SK-N-SH treated with all-trans-retinoic acid at 6 μM for 48 hours (cell line): ENCODE measurements around the gene GLMN.

Experiments used
- ATAC-seq: fragments of 200-7000 bp; cut with Tn5 transposase; 3 replicates; pipeline ENCODE4 v1.9.1; 2020; ENCODE audit warnings: mild to moderate bottlenecking, moderate library complexity
- ARNTL ChIP-seq: fragments of 450-650 bp; formaldehyde crosslinking; IDR thresholded peaks from 2 replicates; pipeline ENCODE4 v1.5.0; 2020; ENCODE audit warnings: low read depth, mild to moderate bottlenecking, moderate library complexity, borderline replicate concordance
- CREB5 ChIP-seq: fragments of 250-450 bp; sonication (Bioruptor Pico); IDR thresholded peaks from 2 replicates; pipeline ENCODE4 v1.5.1; 2020; ENCODE audit warnings: low read depth, mild to moderate bottlenecking, moderate library complexity
- CSRNP3 ChIP-seq: fragments of 250-450 bp; sonication (Bioruptor Pico); IDR thresholded peaks from 2 replicates; pipeline ENCODE4 v1.5.1; 2021; ENCODE audit warnings: mild to moderate bottlenecking, moderate library complexity
- ESRRG ChIP-seq: fragments of 250-450 bp; sonication (Bioruptor Pico); IDR thresholded peaks from 2 replicates; pipeline ENCODE4 v1.6.1; 2021; ENCODE audit warnings: mild to moderate bottlenecking
- GLIS3 ChIP-seq: fragments of 250-450 bp; sonication (Bioruptor Pico); IDR thresholded peaks from 2 replicates; pipeline ENCODE4 v1.5.0; 2020; ENCODE audit warnings: mild to moderate bottlenecking, moderate library complexity
- ISL1 ChIP-seq: fragments of 250-450 bp; sonication (Bioruptor Pico); IDR thresholded peaks from 2 replicates; pipeline ENCODE4 v2.1.2; 2022; ENCODE audit warnings: mild to moderate bottlenecking, moderate library complexity
- OSR1 ChIP-seq: fragments of 250-450 bp; sonication (Bioruptor Pico); IDR thresholded peaks from 2 replicates; pipeline ENCODE4 v1.8.0; 2022; ENCODE audit warnings: moderate library complexity, mild to moderate bottlenecking, inconsistent platforms
- PATZ1 ChIP-seq: fragments of 250-450 bp; sonication (Bioruptor Pico); IDR thresholded peaks from 2 replicates; pipeline ENCODE4 v1.8.0; 2020; ENCODE audit warnings: mild to moderate bottlenecking, moderate library complexity, borderline replicate concordance
- POU6F1 ChIP-seq: fragments of 250-450 bp; sonication (Bioruptor Pico); IDR thresholded peaks from 2 replicates; pipeline ENCODE4 v1.8.0; 2021; ENCODE audit warnings: low read depth, mild to moderate bottlenecking, moderate library complexity, borderline replicate concordance
- PPARA ChIP-seq: fragments of 250-450 bp; sonication (Bioruptor Pico); IDR thresholded peaks from 2 replicates; pipeline ENCODE4 v1.5.0; 2020; ENCODE audit warnings: mild to moderate bottlenecking, borderline replicate concordance
- RARB ChIP-seq: fragments of 250-450 bp; sonication (Bioruptor Pico); IDR thresholded peaks from 2 replicates; pipeline ENCODE4 v1.8.0; 2021; ENCODE audit warnings: mild to moderate bottlenecking, moderate library complexity
- SNAI2 ChIP-seq: fragments of 250-450 bp; sonication (Bioruptor Pico); IDR thresholded peaks from 2 replicates; pipeline ENCODE4 v1.5.0; 2020; ENCODE audit warnings: mild to moderate bottlenecking, moderate library complexity
- TCF4 ChIP-seq: fragments of 250-450 bp; sonication (Bioruptor Pico); IDR thresholded peaks from 2 replicates; pipeline ENCODE4 v1.8.0; 2021; ENCODE audit warnings: mild to moderate bottlenecking, moderate library complexity, borderline replicate concordance
- TOX ChIP-seq: fragments of 250-450 bp; sonication (Bioruptor Pico); IDR thresholded peaks from 2 replicates; pipeline ENCODE4 v1.8.0; 2021; ENCODE audit warnings: mild to moderate bottlenecking, moderate library complexity, borderline replicate concordance
- TSHZ2 ChIP-seq: fragments of 250-450 bp; sonication (Bioruptor Pico); IDR thresholded peaks from 2 replicates; pipeline ENCODE4 v1.5.0; 2020; ENCODE audit warnings: mild to moderate bottlenecking, moderate library complexity
- ZC3H10 ChIP-seq: fragments of 250-450 bp; sonication (Bioruptor Pico); IDR thresholded peaks from 2 replicates; pipeline ENCODE4 v1.5.1; 2021; ENCODE audit warnings: mild to moderate bottlenecking, moderate library complexity
- ZFP3 ChIP-seq: fragments of 250-450 bp; sonication (Bioruptor Pico); IDR thresholded peaks from 2 replicates; pipeline ENCODE4 v1.5.0; 2020; ENCODE audit warnings: mild to moderate bottlenecking, moderate library complexity
- ZFP30 ChIP-seq: fragments of 450-650 bp; formaldehyde crosslinking; IDR thresholded peaks from 2 replicates; pipeline ENCODE4 v1.5.0; 2022; ENCODE audit warnings: mild to moderate bottlenecking, moderate library complexity
- ZNF70 ChIP-seq: fragments of 450-650 bp; formaldehyde crosslinking; IDR thresholded peaks from 2 replicates; pipeline ENCODE4 v1.5.0; 2020; ENCODE audit warnings: mild to moderate bottlenecking, moderate library complexity
- ZNF8 ChIP-seq: fragments of 450-650 bp; formaldehyde crosslinking; IDR thresholded peaks from 2 replicates; pipeline ENCODE4 v1.5.0; 2020; ENCODE audit warnings: mild to moderate bottlenecking, moderate library complexity

Gene GLMN

GRCh38 chr1:92274939-92275338 is 23.8 kb downstream of the GLMN start:
- TF ChIP-seq ZFP3 (CRISPR knock-in tag) (no peak), CREB5 (CRISPR knock-in tag) (no peak), SNAI2 (CRISPR knock-in tag) (no peak), POU6F1 (CRISPR knock-in tag) (no peak), PPARA (no peak), ZNF8 (CRISPR knock-in tag) (no peak), OSR1 (no peak), RARB (CRISPR knock-in tag) (no peak), ZFP30 (no peak), ZC3H10 (CRISPR knock-in tag) (no peak), TSHZ2 (CRISPR knock-in tag) (no peak), ZNF70 (CRISPR knock-in tag) (no peak), TCF4 (CRISPR knock-in tag) (no peak), GLIS3 (CRISPR knock-in tag) (no peak), CSRNP3 (CRISPR knock-in tag) (no peak), ARNTL (CRISPR knock-in tag) (no peak), ISL1 (CRISPR knock-in tag) (no peak)
- ATAC-seq = no peak

- TF ChIP-seq ZC3H10 (CRISPR knock-in tag) (no peak), ZNF70 (CRISPR knock-in tag) (no peak), TCF4 (CRISPR knock-in tag) (no peak), ESRRG (CRISPR knock-in tag) (no peak), RARB (CRISPR knock-in tag) (no peak), POU6F1 (CRISPR knock-in tag) (no peak), PATZ1 (no peak), PPARA (no peak), OSR1 (no peak), ZFP30 (no peak), TOX (CRISPR knock-in tag) (no peak), SNAI2 (CRISPR knock-in tag) (no peak), ZNF8 (CRISPR knock-in tag) (no peak), ARNTL (CRISPR knock-in tag) (no peak), ISL1 (CRISPR knock-in tag) (no peak), ZFP3 (CRISPR knock-in tag) (no peak), TSHZ2 (CRISPR knock-in tag) (no peak)
- ATAC-seq = no peak
Measured at GRCh38 chr1:92273039-92273438, 25.7 kb downstream of the GLMN start.
